Measurements from ENCODE around the gene CMTM6.

- no peak for TF ChIP-seq CTCF (conservative IDR thresholded peaks at IDR 0.05; ENCODE audit: low read length)
- TF ChIP-seq EZH2phosphoT487 (IDR thresholded peaks at IDR 0.05; ENCODE audit: borderline replicate concordance): no peak
Measured at GRCh38 chr3:32525720-32526119, 23.1 kb upstream of the CMTM6 start.
